ENCODE measurements around the gene CAPN3.
"Not testable (repeated sequence)": the region's sequence is repeated elsewhere in the genome, so short reads cannot be mapped to it uniquely, and the experiment has no call there.

CAPN3 gene

GRCh38 chr15:42359249-42359648 lies at the start of gene CAPN3:
Gene CAPN3, plus strand, starts transcription at chr15:42359501. Its CDS starts 305 bp downstream, at chr15:42359806.
- no peak for DNase-seq

GRCh38 chr15:42313463-42313862 lies 45.8 kb upstream of the CAPN3 start:
- no peak for DNase-seq

DNA sequence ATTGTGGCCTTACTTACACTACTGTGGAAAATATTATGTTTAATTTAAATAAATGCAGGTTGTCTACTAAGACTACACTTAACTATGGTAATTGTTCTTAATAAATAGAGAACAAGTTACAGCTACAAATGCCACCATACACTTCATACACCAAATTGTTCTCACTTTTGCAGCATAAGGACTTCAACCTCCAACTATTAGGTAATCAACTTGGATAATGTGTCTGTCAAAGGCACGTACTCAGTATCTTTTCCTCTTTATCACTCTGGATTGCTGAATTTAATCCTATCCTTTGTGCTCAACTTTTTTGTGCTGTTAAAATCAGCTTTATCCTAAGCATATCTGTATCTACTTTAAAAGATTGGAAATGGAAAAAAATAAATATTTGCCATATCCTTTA lies 44.5 kb upstream of the CAPN3 start:
- no peak for DNase-seq

- no peak for DNase-seq
Observed at GRCh38 chr15:42315521-42315920, 43.8 kb upstream of the CAPN3 start.

DNA sequence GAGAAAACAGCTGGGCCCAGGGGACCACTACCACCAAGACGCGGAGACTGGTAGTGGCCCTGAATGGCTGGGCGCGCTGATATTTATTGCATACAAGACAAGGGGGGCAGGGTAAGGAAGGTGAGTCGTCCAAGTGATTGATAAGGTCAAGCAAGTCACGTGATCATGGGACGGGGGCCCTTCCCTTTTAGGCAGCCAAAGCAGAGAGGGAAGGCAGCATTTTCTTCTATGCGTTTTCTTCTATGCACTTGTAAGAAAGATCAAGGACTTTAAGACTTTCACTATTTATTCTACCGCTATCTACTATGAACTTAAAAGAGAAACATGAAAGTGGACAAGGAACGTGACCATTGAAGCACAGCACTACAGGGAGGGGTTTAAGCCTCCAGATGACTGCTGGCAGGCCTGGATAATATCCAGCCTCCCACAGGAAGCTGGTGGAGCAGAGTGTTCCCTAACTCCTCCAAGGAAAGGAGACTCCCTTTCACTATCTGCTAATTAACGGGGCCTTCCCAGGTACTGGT lies 43.0 kb upstream of the CAPN3 start:
- DNase-seq = not testable (repeated sequence)

DNA sequence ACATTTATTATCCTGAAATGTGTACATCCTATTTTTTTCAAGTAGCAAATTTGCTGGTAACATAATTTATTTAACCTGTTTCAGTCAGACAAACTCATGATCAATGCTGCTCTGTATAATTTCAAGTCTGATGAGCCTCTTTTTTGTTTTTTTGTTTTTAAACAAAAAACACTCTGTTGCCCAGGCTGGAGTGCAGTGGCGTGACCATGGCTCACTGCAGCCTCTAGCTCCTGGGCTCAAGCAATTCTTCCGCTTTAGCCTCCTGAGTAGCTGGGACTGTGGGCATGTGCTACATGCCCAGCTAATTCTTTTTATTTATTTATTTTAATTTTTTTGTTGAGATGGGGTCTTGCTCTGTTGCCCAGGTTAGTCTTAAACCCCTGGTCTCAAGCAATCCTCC lies 40.1 kb upstream of the CAPN3 start:
- DNase-seq = no peak

GRCh38 chr15:42324308-42324707 lies 35.0 kb upstream of the CAPN3 start:
- no peak for DNase-seq

GRCh38 chr15:42329161-42329560 lies 30.1 kb upstream of the CAPN3 start:
- DNase-seq = no peak

DNA sequence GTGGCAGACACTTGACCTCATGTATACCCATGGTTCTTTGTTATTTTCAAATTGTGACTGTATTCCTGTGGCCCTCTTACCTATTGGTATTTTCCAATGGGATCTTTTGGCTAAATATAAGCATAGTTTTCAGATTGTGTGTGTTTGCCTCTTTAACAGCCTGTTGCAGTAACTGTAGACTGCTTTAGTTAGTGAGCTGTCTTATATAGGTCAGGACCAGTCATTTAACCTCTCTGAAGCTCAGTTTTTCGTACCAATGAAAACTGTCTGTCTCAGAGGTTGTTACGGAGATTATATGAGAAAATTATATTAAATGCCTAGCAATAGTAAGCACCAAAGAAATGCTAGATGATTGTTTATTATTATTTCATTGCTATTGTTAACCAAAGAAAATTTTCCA lies 29.3 kb upstream of the CAPN3 start:
- DNase-seq = no peak

GRCh38 chr15:42331235-42331634 lies 28.1 kb upstream of the CAPN3 start:
- no peak for DNase-seq

DNA sequence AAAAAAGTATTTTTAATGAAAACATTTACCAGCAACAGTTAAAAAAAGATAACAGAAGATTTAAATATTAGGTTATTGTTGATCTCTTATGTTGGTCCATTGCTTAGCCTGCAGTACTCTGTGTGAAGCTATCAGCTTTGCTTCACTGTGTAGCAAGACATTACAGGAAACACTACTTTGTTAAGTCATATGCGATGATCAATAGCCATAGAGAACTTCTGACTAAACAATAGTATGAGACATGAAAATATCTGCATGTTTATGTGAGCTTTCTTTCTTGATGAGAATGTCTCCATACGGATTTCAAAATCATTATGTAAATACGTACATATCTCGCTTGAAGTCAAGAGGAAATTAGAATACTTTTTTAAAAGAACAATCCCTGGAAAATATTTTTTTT lies 27.0 kb upstream of the CAPN3 start:
- no peak for DNase-seq

DNA sequence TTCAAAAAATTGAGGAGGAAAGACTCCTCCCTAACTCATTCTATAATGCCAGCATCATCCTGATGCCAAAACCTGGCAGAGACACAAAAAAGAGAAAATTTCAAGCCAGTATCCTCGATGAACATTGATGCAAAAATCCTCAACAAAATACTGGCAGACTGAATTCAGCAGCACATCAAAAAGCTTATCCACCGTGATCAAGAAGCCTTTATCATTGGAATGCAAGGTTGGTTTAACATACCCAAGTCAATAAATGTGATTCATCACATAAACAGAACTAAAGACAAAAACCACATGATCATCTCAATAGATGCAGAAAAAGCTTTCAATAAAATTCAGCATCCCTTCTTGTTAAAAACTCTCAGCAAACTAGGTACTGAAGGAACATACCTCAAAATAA lies 24.2 kb upstream of the CAPN3 start:
- DNase-seq = no peak

- DNase-seq = not testable (repeated sequence)
Observed at GRCh38 chr15:42336650-42337049, 22.7 kb upstream of the CAPN3 start.

DNA sequence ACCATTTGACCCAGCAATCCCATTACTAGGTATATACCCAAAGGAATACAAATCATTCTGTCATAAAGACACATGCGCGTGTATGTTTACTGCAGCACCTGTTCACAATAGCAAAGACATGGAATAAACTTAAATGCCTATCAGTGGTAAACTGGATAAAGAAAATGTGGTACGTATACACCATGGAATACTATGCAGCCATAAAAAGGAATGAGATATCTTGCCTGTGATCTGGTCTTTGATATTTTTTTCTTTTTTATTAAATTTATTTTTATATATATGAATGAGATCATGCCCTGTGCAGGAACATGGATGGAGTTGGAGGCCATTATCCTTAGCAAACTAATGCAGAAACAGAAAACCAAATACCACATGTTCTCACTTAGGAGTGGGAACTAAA lies 22.2 kb upstream of the CAPN3 start:
- not testable (repeated sequence) for DNase-seq

- DNase-seq = no peak
Observed at GRCh38 chr15:42338500-42338899, 20.8 kb upstream of the CAPN3 start.

GRCh38 chr15:42343596-42344232 lies 15.6 kb upstream of the CAPN3 start:
- DNase-seq = no peak

- no peak for DNase-seq
Observed at GRCh38 chr15:42344763-42345162, 14.5 kb upstream of the CAPN3 start.

DNA sequence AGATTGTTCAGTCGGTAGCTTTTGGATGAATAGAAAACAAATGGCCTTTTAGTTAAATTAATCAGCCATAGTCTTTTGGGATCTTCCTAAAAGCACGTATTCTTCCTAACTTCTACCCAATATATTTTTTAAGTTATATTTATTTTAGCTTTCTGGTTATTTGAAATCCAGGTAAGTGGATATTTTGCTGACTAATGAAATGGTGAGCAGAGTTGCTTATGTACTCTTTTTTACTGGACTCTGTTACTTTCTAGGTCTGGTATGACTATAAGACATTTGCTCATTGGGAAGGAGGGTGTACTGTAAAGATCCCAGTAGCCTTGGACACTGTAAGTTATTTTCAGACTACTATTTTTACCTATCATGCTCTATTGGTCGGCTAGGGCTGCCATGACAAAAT lies 13.8 kb upstream of the CAPN3 start:
- DNase-seq = no peak

DNA sequence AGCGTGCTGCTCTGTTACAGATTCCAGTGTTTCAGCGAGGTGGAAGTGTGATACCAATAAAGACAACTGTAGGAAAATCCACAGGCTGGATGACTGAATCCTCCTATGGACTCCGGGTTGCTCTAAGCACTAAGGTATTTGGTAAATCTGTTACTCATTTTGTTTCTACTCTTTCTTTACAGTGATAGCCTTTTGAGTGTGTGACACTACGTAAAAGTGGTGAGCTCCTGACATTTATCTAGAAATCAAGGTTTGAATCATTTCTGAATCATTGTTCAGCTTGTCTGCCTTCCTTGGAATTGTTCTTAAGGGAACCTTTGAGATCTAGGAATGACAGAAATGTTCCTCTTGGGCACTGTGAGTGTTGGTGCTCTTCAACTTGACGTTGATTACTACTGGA lies 11.2 kb upstream of the CAPN3 start:
- no peak for DNase-seq

DNA sequence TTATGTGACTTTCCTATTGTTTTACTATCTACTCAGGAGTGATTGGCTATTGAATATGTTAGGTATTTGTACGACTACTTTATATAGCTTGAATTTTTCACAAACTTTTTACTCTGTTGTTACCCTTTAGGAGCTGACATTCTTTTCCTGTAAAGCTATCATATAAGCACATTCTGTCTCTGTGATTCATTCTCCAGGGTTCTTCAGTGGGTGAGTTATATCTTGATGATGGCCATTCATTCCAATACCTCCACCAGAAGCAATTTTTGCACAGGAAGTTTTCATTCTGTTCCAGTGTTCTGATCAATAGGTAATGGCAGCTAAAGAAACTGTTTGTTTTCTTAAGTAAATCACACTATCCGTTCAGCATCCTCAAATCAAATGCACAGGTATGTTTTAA lies 10.1 kb upstream of the CAPN3 start:
- DNase-seq = no peak

- no peak for DNase-seq
Observed at GRCh38 chr15:42352401-42352800, 6.9 kb upstream of the CAPN3 start.

DNA sequence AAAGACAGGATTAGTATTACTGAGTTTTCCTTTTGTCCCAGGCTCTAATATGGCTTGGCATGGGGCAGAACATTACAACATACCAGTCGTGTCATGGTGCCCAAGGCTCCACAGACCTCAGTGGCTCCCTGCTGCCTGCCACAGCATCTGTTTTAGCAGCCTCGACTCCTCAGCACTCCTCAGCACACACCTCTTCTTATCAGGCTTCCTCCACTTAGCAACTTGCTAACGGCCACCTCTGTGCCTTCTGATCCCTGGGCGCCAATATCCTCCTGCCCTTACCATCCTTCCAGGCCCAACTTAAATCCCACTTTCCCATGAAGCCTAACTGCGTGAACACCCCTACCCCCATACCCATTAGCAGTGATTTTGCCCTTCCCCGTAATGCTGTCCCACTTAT lies 6.2 kb upstream of the CAPN3 start:
- DNase-seq = no peak

GRCh38 chr15:42354824-42355223 lies 4.5 kb upstream of the CAPN3 start:
- no peak for DNase-seq

DNA sequence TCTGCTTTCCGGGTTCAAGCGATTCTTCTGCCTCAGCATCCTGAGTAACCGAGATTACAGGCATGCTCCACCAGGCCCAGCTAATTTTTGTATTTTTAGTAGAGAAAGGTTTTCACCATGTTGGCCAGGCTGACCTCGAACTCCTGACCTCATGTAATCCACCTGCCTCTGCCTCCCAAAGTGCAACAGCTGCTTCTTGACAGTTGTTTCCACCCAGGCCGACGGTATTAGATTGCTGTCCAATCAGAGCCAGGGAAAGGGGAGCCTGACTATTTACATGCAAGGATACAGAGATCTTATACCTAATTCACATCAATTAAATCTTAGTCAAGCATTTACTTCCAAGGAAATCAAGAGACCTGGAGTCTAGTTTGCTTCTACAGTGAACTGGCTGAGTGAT lies 4.0 kb upstream of the CAPN3 start:
- no peak for DNase-seq

DNA sequence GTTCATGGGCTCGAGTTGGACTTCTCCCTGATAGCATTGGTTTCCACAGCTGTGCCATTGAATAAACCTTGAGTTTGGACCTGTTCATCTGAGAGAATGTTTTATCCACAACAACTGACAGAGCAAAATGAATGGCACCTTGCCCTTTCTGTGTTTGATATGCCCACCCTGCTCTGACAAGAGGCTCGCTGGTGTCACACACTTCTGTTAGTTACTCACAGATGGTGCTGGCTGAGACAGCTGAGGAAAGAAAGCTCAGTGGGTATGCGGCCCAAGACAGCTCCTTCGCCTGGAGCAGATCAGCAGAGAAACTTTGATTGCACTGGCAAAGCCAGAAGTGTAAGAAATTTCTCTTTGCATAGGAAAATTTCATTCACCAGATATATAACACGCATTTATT lies 2.5 kb upstream of the CAPN3 start:
- DNase-seq = no peak
